Transverse colon (tissue), 4 donors: ENCODE measurements around the gene MEI4. TPM values are rescaled to one million over a fixed set of nuclear protein-coding genes. Genes with fewer than 3 reads are reported as not detected.
"Not testable (repeated sequence)": the region's sequence is repeated elsewhere in the genome, so short reads cannot be mapped to it uniquely, and the experiment has no call there.

ENCODE experiments used
- DNase-seq: peaks from one replicate; pipeline ENCODE4 v3.0.0-alpha.2; 2019
- H3K27ac ChIP-seq, 4 donors: fragments of 200-600 bp; sonication (generic); 2 replicates each; pipeline ENCODE4 v1.5.1; 2016 to 2018; ENCODE audit warnings: inconsistent platforms in 4 of 4
- H3K27me3 ChIP-seq: fragments of 200-600 bp; sonication (generic); 2 replicates; pipeline ENCODE4 v1.5.1; 2017; ENCODE audit warnings: inconsistent platforms
- H3K36me3 ChIP-seq, 4 donors: fragments of 200-600 bp; sonication (generic); 2 replicates each; pipeline ENCODE4 v1.5.1; 2017 to 2019; ENCODE audit warnings: inconsistent platforms in 4 of 4
- H3K4me1 ChIP-seq, 4 donors: fragments of 200-600 bp; sonication (generic); 2 replicates each; pipeline ENCODE4 v1.5.1; 2017 to 2020; ENCODE audit warnings: inconsistent platforms in 4 of 4
- H3K4me3 ChIP-seq, 4 donors: fragments of 200-600 bp; sonication (generic); 1 replicate in 1 of 4; 2 replicates in 3 of 4; pipeline versions ENCODE4 v1.5.1 to v1.6.1; 2017 to 2019; ENCODE audit warnings: inconsistent platforms in 4 of 4
- H3K9me3 ChIP-seq, 2 donors: fragments of 200-600 bp; sonication (generic); 2 replicates each; pipeline ENCODE4 v1.5.1; 2017 to 2019; ENCODE audit warnings: inconsistent platforms in 2 of 2
- CTCF ChIP-seq, 5 experiments: fragments of 200-600 bp in 3 of 5; fragments of 450-650 bp in 2 of 5; sonication (generic) in 3 of 5; IDR thresholded peaks; 1 replicate in 2 of 5; 2 replicates in 3 of 5; pipeline ENCODE4 v1.5.1; 2016 to 2017; ENCODE audit warnings: antibody characterized with exemption in 5 of 5, inconsistent platforms in 3 of 5, mild to moderate bottlenecking in 2 of 5, moderate library complexity in 1 of 5
- EP300 ChIP-seq: sonication (generic); formaldehyde crosslinking; IDR thresholded peaks from one replicate; pipeline ENCODE4 v1.6.1; 2017; ENCODE audit warnings: antibody characterized with exemption, low read depth
- POLR2A ChIP-seq: fragments of 450-650 bp; IDR thresholded peaks from one replicate; pipeline ENCODE4 v1.6.1; 2016; ENCODE audit warnings: antibody characterized with exemption, mild to moderate bottlenecking, moderate library complexity
- POLR2AphosphoS5 ChIP-seq, 3 donors: sonication (generic); formaldehyde crosslinking; IDR thresholded peaks; one replicate each; pipeline ENCODE4 v1.6.1; 2016; ENCODE audit warnings: antibody characterized with exemption in 3 of 3
- WGBS, 2 donors: methylation state at CpG; one replicate each; pipeline ENCODE4 v1.1.5; 2018; ENCODE audit warnings: low coverage in 1 of 2; 5-methylcytosine and 5-hydroxymethylcytosine counted together
- in situ Hi-C, 4 donors: fragments of 200-750 bp; cut with MboI; loops; one replicate each; pipeline versions ENCODE4 v1.15.0 to v1.15.1; 2017; ENCODE audit warnings: low sequenced_read_pairs in 3 of 4, low pct_ligation_motif_present in 1 of 4, low pct_unique_long_range_greater_than_20kb in 1 of 4
- intact Hi-C: fragments of 100-400 bp; cut with DNase I; formaldehyde crosslinking; loops from one replicate; pipeline ENCODE4 v1.15.1; 2023; ENCODE audit warnings: low total_unique reads
- total RNA-seq, 4 donors: library from RNA; depleted of rRNA; stranded (reverse); fragments of >200 nt; gene quantifications; one replicate each; pipeline ENCODE4 v1.1.0, GENCODE V29; 2016

The MEI4 gene
- total RNA-seq, 4 donors from 2014 or later = under 0.01 TPM; not detected in 3

GRCh38 chr6:77683515-77683914, 30.7 kb downstream of the MEI4 start:
- Histone ChIP-seq H3K9me3 (no peaks in the 10 kb centered on the region), H3K27me3 (no peaks in the 10 kb centered on the region), H3K36me3 (no peaks in the 10 kb centered on the region), H3K27ac (no peak overlapping the region), H3K4me3 (no peak overlapping the region), H3K4me1 (no peaks in the 10 kb centered on the region)
- 85 to 100% methylated on average over 1 of the region's 1 CpG for WGBS, 2 donors
- TF ChIP-seq EP300 (no peak), POLR2AphosphoS5 (IDR thresholded peaks at IDR 0.05) (no peak), POLR2A (no peak), CTCF (IDR thresholded peaks at IDR 0.05) (no peak)
- intact Hi-C loops (no loop called here), in situ Hi-C loops (no loop called here)
- no peak for DNase-seq

GRCh38 chr6:77686931-77687330, 34.1 kb downstream of the MEI4 start:
- Histone ChIP-seq H3K4me1 (no peaks in the 10 kb centered on the region), H3K36me3 (no peaks in the 10 kb centered on the region), H3K9me3 (no peaks in the 10 kb centered on the region), H3K4me3 (no peak overlapping the region), H3K27me3 (no peaks in the 10 kb centered on the region), H3K27ac (no peak overlapping the region)
- intact Hi-C loops (no loop called here), in situ Hi-C loops (no loop called here)
- 72 to 81% methylated on average over 2 of the region's 2 CpGs for WGBS, 2 donors
- TF ChIP-seq POLR2A (no peak), CTCF (IDR thresholded peaks at IDR 0.05) (no peak), POLR2AphosphoS5 (IDR thresholded peaks at IDR 0.05) (no peak), EP300 (no peak)
- DNase-seq = no peak

GRCh38 chr6:77688649-77689048, 35.8 kb downstream of the MEI4 start:
- DNase-seq = no peak
- 38 to 48% methylated on average over 1 of the region's 1 CpG for WGBS, 2 donors
- Histone ChIP-seq H3K4me1 (no peaks in the 10 kb centered on the region), H3K4me3 (no peak overlapping the region), H3K27ac (no peak overlapping the region), H3K27me3 (no peaks in the 10 kb centered on the region), H3K36me3 (no peaks in the 10 kb centered on the region), H3K9me3 (no peaks in the 10 kb centered on the region)
- TF ChIP-seq EP300 (no peak), POLR2A (no peak), POLR2AphosphoS5 (IDR thresholded peaks at IDR 0.05) (no peak), CTCF (IDR thresholded peaks at IDR 0.05) (no peak)
- intact Hi-C loops (no loop called here), in situ Hi-C loops (no loop called here)

- H3K4me1 ChIP-seq, in situ Hi-C loops, H3K9me3 ChIP-seq, intact Hi-C loops, H3K27me3 ChIP-seq, DNase-seq, H3K4me3 ChIP-seq, H3K36me3 ChIP-seq, H3K27ac ChIP-seq: not testable (repeated sequence)
- WGBS, 2 donors = 82% methylated on average over 6 of the region's 6 CpGs; no CpG with 5 or more reads in 1 of the 2 donors
These were observed 47.3 kb downstream of the MEI4 start for GRCh38 chr6:77700095-77700494.

- H3K4me3 ChIP-seq = no peak overlapping the region
- H3K9me3 ChIP-seq = peaks cover 0 to 8% of the 10 kb centered on the region in 2 donors
- H3K4me1 ChIP-seq = no peaks in the 10 kb centered on the region
- no peaks in the 10 kb centered on the region for H3K27me3 ChIP-seq
- H3K36me3 ChIP-seq = no peaks in the 10 kb centered on the region
- intact Hi-C loops = no loop called here
- WGBS, 2 donors = 64% methylated on average over 2 of the region's 2 CpGs; no CpG with 5 or more reads in 1 of the 2 donors
- TF ChIP-seq CTCF (IDR thresholded peaks at IDR 0.05) (no peak), POLR2A (no peak), EP300 (no peak), POLR2AphosphoS5 (IDR thresholded peaks at IDR 0.05) (no peak)
- in situ Hi-C loops = no loop called here
- no peak overlapping the region for H3K27ac ChIP-seq
- no peak for DNase-seq
These were observed 54.8 kb downstream of the MEI4 start for GRCh38 chr6:77707603-77708002.
